ENCODE results near the gene PSD4. TPM values are rescaled to one million over a fixed set of nuclear protein-coding genes. Genes with fewer than 3 reads are reported as not detected.
"Not testable (repeated sequence)": the region's sequence is repeated elsewhere in the genome, so short reads cannot be mapped to it uniquely, and the experiment has no call there.

The PSD4 gene
- total RNA-seq, 1 donor from 2014 or later, result 20.3 TPM

DNA sequence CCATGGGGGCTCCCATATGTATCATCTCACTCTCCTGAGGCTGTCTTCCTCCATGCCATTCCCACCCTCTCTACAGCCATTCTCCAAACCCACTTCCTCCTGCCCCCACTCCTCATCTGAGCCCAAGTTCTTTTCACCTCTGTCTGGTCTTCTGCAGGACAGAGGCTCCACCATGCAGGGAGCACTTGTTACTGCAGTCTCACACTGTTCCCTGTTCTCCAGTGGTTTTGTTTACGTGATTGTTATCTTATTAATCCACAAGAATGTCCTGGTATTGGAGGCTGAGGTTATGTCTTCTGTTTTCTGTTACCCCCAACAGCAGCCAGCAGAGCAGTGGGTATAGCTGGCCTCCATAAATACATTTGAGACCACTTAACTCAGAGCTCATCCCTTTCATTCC lies 53.5 kb downstream of the PSD4 start:
- intact Hi-C loops (cut with DNase I), result no loop called here
- DNase-seq (ENCODE audit: low spot score), result no peak

GRCh38 chr2:113227698-113228097 lies 53.9 kb downstream of the PSD4 start:
- no peak for ATAC-seq
- no peak for DNase-seq (ENCODE audit: low spot score)
- intact Hi-C loops (cut with DNase I), result no loop called here

More for the DNA sequence above, 53.5 kb downstream of the PSD4 start:
- no peak for ATAC-seq

- no peak for DNase-seq (ENCODE audit: low spot score)
- ATAC-seq, result no peak
- intact Hi-C loops (cut with DNase I), result no loop called here
Measured at GRCh38 chr2:113228351-113228750, 54.6 kb downstream of the PSD4 start.

DNA sequence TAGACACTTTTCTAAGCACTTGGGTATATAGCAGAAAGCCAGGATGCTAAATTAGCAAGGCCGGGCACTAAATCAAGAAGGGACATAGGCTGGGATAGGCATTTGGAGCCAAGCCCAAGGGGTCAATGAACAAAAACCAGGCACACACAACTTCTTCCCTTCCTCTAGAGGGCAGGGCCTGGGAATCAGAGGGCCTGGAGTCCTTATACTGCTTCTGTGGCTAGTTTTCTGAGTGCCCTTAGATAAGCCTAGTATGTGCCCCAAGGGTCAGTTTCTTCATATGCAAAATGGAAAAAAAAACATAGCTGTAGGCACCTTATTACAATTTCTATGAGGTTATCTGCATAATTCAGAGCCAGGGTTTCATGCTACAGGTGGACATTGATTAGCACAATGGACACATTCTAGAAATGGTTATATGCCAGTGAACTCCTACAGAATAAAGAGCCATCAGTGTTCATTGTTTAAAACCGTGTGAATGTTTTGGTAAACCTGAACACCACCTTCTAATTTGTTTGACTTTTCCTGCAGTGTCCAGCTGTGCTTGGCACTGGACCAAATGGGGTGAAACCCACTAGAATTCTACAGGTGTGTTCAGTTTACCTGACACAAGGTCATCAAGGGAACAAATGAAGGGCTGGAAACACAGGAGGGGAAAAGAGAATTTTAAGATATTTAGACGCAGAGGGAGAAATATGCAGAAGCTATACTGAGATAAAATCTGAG lies 55.4 kb downstream of the PSD4 start:
- intact Hi-C loops (cut with DNase I), result no loop called here
- no peak for ATAC-seq

DNA sequence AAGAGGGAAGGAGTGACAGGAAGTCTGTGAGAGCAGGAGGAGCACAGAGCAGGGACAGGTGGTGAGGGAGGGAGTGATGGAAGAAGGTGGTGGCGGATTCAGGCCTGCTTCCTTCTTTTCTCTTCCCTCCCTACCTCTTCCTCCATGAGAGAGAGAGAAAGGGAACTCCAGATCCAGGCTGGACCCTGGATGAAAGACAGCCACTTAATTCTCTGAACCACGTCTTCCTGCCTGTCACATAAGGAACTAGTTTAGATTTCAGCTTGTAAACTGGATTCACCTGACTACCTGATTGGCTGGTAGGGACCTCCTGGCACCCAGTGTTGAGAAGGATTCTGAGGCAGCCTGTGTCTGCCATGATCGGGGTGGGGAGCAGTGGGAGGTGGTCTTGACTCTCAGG lies 56.0 kb downstream of the PSD4 start:
- DNase-seq (ENCODE audit: low spot score) (no peak), ATAC-seq (no peak)
- intact Hi-C loops (cut with DNase I), result no loop called here

More for the DNA sequence above, 55.4 kb downstream of the PSD4 start:
- DNase-seq (ENCODE audit: low spot score), result no peak

DNA sequence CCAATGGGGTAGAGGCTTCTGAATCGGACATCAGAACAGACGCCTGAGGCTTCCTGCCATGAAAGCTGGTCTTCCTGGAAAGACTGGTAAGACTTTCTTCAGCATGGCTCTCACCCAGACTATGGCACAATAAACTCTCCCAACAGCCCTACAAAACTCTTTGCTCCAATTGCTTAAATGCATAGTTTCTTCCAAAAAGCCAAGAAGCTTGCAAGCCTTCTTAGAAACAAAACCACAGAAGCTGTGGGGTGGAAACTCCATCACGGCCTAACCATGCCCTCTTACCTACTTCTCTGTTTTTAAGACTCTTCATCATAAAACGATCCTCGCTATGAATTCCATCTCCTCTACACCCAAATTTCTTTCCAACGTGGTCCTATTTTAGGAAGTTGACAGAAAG lies 56.8 kb downstream of the PSD4 start:
- DNase-seq (ENCODE audit: low spot score) (no peak), ATAC-seq (no peak)
- intact Hi-C loops (cut with DNase I), result no loop called here

DNA sequence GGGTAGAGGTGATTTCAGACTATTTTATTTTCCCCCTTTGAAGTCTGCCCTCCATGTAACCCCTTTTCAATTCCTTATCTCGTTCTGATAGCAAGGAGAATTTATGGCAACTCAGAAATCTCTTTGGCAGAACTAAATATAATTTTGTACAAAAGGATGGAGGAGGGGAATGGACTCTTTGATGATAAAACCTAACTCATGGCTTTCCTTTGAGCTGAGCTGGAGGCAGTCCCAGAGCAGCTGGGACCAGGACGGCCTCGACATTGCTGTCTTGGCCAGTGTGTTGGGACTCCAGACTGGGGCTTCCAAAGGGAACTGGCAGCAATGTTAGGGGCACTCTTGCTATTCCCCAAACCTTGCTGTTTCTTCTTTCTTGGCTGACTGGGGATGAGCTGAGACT lies 57.3 kb downstream of the PSD4 start:
- no peak for ATAC-seq
- DNase-seq (ENCODE audit: low spot score), result no peak
- intact Hi-C loops (cut with DNase I), result no loop called here

DNA sequence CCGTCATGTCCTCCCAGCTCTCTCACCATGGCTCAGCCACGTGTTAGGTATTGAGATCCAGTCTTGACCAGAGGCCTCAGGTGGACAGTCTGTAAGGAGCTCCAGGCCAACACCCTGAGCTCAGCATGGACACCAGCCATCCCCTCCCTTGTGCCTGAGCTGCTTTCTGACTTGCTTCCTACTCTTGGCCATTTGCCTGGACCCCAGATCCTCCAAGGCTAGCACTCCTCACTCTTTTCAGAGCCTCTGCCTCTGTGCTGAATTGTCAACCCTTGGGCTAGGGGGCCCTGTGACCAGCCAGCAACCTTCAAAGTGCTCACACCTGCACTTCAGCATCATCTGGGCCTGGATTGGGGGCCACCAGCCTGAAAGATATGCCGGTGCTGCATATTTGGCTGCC lies 58.4 kb downstream of the PSD4 start:
- intact Hi-C loops (cut with DNase I), result no loop called here
- no peak for ATAC-seq
- DNase-seq (ENCODE audit: low spot score), result no peak

GRCh38 chr2:113232740-113233139 lies 59.0 kb downstream of the PSD4 start:
- intact Hi-C loops (cut with DNase I), result no loop called here

DNA sequence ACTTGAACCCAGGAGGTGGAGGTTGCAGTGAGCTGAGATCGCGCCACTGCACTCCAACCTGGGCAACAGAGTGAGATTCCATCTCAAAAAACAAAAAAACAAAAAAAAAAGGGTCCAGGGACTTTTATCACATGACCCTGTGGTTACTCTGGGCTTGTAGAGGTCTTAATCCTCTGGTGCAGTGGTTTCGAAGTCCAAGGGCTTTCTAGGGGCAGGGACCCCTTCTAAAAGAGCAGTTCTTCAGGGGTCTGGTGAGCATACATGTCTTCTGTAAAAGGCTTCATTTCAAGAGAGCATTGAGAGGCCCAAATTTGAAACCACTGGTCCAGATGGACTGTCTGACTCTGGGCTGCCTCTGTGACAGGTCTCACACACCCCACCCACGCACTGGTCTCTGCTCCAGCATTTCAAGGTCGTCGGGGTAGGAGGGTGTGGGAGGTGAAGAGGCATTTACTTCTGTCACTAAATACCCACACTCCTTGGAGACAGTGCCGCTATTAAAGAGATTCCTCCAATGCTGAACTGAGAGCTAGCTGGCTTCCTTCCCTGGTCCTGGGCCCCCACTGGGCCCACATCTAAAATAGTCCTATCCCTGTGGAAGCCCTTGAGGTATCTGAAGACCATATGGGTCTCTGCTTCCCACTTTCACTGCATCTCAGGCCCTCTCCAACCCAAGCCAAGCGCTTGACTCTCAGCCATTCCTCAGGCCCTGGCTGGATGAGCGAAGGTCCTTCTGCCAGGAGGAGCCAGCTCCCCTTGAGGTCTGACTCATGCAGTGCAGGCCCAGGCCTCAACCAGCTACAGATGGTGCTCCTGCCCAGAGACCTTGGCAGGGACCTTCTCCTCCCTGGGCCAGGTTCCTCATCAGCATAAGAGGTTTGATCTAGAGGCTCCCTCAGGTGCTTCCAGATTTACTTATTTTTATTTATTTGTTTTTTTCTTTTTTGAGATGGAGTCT lies 60.1 kb downstream of the PSD4 start:
- ATAC-seq (peak; percentile 25), DNase-seq (ENCODE audit: low spot score) (no peak)
- intact Hi-C loops (cut with DNase I), result no loop called here

More at GRCh38 chr2:113232740-113233139, 59.0 kb downstream of the PSD4 start:
- DNase-seq (ENCODE audit: low spot score) (no peak), ATAC-seq (no peak)

- ATAC-seq, result peak; percentile 8
- no peak for DNase-seq (ENCODE audit: low spot score)
- intact Hi-C loops (cut with DNase I), result no loop called here
Measured at GRCh38 chr2:113234721-113235346, 61.1 kb downstream of the PSD4 start.

DNA sequence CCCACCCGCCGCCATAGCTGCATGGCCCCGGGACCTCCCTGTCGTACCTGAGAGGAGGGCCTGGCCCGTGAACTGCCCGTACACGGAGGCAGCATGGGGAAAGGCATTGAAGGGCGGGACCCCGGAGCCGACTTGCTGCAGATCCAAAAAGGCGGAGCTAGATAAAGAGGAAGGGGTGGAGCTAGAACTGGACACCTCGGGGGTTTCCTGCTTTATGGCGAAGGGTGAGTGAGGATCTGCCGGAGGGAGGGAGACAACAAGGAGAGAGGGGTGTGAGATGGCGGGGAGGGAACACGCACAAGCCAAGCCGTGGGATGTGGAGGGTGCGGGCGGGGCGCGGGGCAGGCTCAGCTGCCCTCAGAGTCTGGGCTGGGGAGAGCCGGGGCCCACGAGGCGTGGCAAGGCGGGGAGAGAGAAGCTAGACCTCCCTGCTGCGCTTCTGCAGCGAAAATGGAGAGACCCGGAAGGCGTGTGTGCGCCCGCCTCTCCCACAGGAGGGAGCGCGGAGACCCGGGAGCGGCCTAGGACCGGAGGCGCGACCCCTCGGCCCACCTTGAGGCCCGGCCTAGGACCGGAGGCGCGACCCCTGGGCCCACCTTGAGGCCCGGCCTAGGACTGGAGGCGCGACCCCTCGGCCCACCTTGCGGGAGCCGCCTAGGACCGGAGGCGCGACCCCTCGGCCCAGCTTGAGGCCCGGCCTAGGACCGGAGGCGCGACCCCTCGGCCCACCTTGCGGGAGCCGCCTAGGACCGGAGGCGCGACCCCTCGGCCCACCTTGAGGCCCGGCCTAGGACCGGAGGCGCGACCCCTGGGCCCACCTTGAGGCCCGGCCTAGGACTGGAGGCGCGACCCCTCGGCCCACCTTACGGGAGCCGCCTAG lies 61.8 kb downstream of the PSD4 start:
- intact Hi-C loops (cut with DNase I); DNase-seq (ENCODE audit: low spot score): not testable (repeated sequence)
- peak; percentile 58 for ATAC-seq

DNA sequence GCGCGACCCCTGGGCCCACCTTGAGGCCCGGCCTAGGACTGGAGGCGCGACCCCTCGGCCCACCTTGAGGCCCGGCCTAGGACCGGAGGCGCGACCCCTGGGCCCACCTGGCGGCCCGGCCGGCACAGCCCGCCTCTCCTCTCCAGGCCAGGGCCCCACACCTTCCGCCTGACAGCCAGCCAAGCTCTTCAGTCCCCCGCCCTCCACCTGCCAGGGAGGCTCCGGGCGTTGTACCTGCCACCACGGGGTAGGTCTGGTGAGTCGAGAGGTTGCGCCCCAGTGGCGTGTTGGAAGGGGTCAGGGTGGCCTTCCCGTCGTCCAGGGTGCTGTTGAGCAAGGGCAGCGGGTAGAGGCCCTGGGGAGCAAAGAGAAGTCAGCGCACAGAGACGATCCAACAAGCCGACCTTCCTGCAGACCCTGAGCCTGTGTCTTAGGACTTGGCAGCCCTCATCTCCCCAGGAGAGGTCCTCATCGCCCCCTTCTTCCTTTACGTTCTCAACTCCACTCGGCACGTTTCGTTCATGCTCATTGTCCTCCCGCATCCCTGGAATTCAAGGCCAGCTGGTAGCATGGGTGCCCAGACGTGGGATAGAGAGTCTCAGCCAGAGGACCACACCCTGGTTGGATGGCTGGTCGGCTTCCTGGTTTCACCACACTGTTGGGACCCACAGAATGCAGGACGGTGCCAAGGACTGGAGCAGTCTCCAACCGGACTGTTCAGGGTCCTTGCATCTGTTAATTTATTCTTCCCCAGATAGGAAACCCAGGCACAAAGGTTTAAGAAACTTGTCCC lies 62.8 kb downstream of the PSD4 start:
- no peak for DNase-seq (ENCODE audit: low spot score)
- ATAC-seq, result no peak
- intact Hi-C loops (cut with DNase I), result no loop called here

GRCh38 chr2:113237604-113238160 lies 63.9 kb downstream of the PSD4 start:
- ATAC-seq (no peak), DNase-seq (ENCODE audit: low spot score) (no peak)
- intact Hi-C loops (cut with DNase I), result no loop called here

GRCh38 chr2:113238871-113239839 lies 65.4 kb downstream of the PSD4 start:
- intact Hi-C loops (cut with DNase I), result no loop called here
- ATAC-seq (peak; percentile 14), DNase-seq (ENCODE audit: low spot score) (no peak)

DNA sequence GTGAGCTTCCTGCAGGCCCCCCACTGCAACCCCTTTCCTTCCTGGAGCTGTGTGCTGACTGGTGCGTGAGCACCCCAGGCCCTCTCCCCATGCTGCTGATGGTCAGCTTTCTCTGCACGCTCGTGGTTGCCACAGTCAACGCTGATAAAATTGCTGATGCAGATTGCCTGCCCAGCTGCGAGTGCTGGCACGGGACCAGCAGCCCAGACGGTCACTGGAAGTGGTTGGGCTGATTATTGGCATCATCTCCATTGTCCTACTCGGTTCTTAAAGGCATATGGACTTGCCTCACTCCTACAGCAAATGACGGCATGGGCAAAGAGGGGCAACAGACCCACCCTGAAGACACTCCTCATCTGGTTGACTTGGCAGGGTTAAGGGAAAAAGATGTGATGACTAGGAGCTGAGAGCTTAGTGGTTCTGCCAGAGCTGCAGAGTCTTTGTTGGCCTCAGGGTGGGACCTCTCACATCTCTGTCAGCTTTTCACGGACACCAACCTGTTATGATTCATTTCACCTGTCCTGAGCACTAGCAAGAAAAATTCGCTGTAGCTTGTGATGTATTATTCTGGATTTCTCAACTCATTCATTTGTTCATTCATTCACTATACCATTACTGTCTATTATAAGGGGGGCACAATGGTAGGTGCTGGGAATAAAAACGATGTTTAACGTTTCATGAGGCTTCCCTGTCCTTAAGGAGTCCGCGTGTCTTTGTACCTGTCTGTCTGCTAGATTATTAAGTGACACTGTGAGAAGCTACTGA lies 66.6 kb downstream of the PSD4 start:
- peak; percentile 92 for DNase-seq (ENCODE audit: low spot score)
- intact Hi-C loops (cut with DNase I), result no loop called here
- ATAC-seq, result peak; percentile 81

All from sciatic nerve (tissue), 2 donors.